ENCODE results near the gene MINDY4.

Gene MINDY4

GRCh38 chr7:30934732-30935568 lies 163.7 kb downstream of the MINDY4 start:
- no peak for DNase-seq

GRCh38 chr7:30935569-30935877 lies 164.3 kb downstream of the MINDY4 start:
- DNase-seq: no peak

GRCh38 chr7:30936650-30937245 lies 165.5 kb downstream of the MINDY4 start:
- DNase-seq: no peak

GRCh38 chr7:30937416-30937815 lies 166.2 kb downstream of the MINDY4 start:
- DNase-seq: peak; percentile 23

GRCh38 chr7:30938435-30939316 lies 167.5 kb downstream of the MINDY4 start:
- peak; percentile 75 for DNase-seq

GRCh38 chr7:30941582-30942323 lies 170.5 kb downstream of the MINDY4 start:
- no peak for DNase-seq

Data from RPMI8226 (cell line).